B cell (primary cell): ENCODE results near the gene FHIT. TPM values are rescaled to one million over a fixed set of nuclear protein-coding genes. Genes with fewer than 3 reads are reported as not detected.

Experiments
- ATAC-seq: fragments of 200-7000 bp; cut with Tn5 transposase; one replicate; pipeline ENCODE4 v1.10.0; 2021; ENCODE audit warnings: low read depth, mild to moderate bottlenecking, moderate number of reproducible peaks, moderate library complexity
- CTCF ChIA-PET: fragments of 350-600 bp; sonication (Branson Sonifier 250); formaldehyde crosslinking; loops from one replicate; lab custom pipeline; 2021; ENCODE audit warnings: antibody characterized with exemption, inconsistent platforms; lab: Charles Lee
- POLR2A ChIA-PET: fragments of 350-600 bp; sonication (Branson Sonifier 250); formaldehyde crosslinking; loops from one replicate; lab custom pipeline; 2021; ENCODE audit warnings: antibody characterized with exemption; lab: Charles Lee
- DNase-seq: peaks from one replicate; pipeline ENCODE4 v3.0.0; 2013
- H2AFZ ChIP-seq: 2 replicates; pipeline ENCODE4 v1.6.1; 2012; ENCODE audit warnings: mild to moderate bottlenecking, low read depth, low read length; ENCODE audit not compliant: insufficient read depth, poor library complexity, severe bottlenecking
- H3K27ac ChIP-seq, 2 donors: 1 replicate in 1 of 2; 2 replicates in 1 of 2; pipeline ENCODE4 v1.5.1; 2012 to 2013; ENCODE audit warnings: low read length in 2 of 2, mild to moderate bottlenecking in 2 of 2, moderate library complexity in 1 of 2
- H3K27me3 ChIP-seq, 4 experiments: fragments of 200-600 bp in 1 of 4; sonication (generic) in 1 of 4; replicated peaks in 1 of 4; 1 replicate in 2 of 4; 2 replicates in 2 of 4; pipeline versions ENCODE4 v1.6.1 to v1.7.0; 2013 to 2016; ENCODE audit warnings: low read length in 3 of 4, mild to moderate bottlenecking in 2 of 4, mixed read lengths in 1 of 4, moderate library complexity in 1 of 4; ENCODE audit not compliant: insufficient read depth in 4 of 4, control insufficient read depth in 3 of 4; ENCODE audit errors: control extremely low read depth in 1 of 4
- H3K36me3 ChIP-seq, 2 experiments: replicated peaks in 1 of 2; 1 replicate in 1 of 2; 2 replicates in 1 of 2; pipeline versions ENCODE4 v1.6.1 to v1.7.1; 2013; ENCODE audit warnings: low read length in 1 of 2; ENCODE audit not compliant: insufficient read depth in 2 of 2, control insufficient read depth in 1 of 2; ENCODE audit errors: control extremely low read depth in 1 of 2, extremely low read depth in 1 of 2
- H3K4me1 ChIP-seq, 2 donors: fragments of 200-600 bp in 1 of 2; sonication (generic) in 1 of 2; 1 replicate in 1 of 2; 2 replicates in 1 of 2; pipeline versions ENCODE4 v1.5.1 to v1.6.1; 2013 to 2017; ENCODE audit warnings: low read length in 2 of 2; ENCODE audit not compliant: control insufficient read depth in 2 of 2, insufficient read depth in 2 of 2
- H3K4me2 ChIP-seq: replicated peaks from 2 replicates; pipeline ENCODE3; 2012; ENCODE audit warnings: mild to moderate bottlenecking, low read depth, low read length; ENCODE audit not compliant: poor library complexity, severe bottlenecking
- H3K4me3 ChIP-seq, 5 experiments: fragments of 200-600 bp in 1 of 5; sonication (generic) in 1 of 5; 1 replicate in 3 of 5; 2 replicates in 2 of 5; pipeline versions ENCODE4 v1.5.1 to v1.7.0; 2011 to 2016; ENCODE audit warnings: low read length in 4 of 5, mild to moderate bottlenecking in 4 of 5, low read depth in 2 of 5, control low read depth in 1 of 5, moderate library complexity in 1 of 5; ENCODE audit not compliant: insufficient read depth in 1 of 5; ENCODE audit errors: control extremely low read depth in 1 of 5, extremely low read depth in 1 of 5
- H3K79me2 ChIP-seq: fragments of 200-600 bp; sonication (generic); one replicate; pipeline ENCODE4 v1.6.0; 2016; ENCODE audit warnings: low read length; ENCODE audit not compliant: control insufficient read depth, insufficient read depth
- H3K9ac ChIP-seq: fragments of 200-600 bp; sonication (generic); 2 replicates; pipeline ENCODE4 v1.6.1; 2017; ENCODE audit warnings: mild to moderate bottlenecking, low read length, moderate library complexity
- H3K9me3 ChIP-seq, 3 donors: one replicate each; pipeline versions ENCODE4 v1.6.1 to v1.7.1; 2013; ENCODE audit warnings: low read length in 2 of 3; ENCODE audit not compliant: control insufficient read depth in 2 of 3, insufficient read depth in 1 of 3; ENCODE audit errors: control extremely low read depth in 1 of 3
- H4K20me1 ChIP-seq: 2 replicates; pipeline ENCODE4 v1.6.0; 2012; ENCODE audit warnings: mild to moderate bottlenecking, low read length; ENCODE audit not compliant: insufficient read depth, control insufficient read depth, poor library complexity, severe bottlenecking
- H3K27ac Mint-ChIP-seq: one replicate; pipeline ENCODE4 v1.8.0; 2021; ENCODE audit warnings: mixed read lengths
- H3K27me3 Mint-ChIP-seq: one replicate; pipeline ENCODE4 v1.8.0; 2021; ENCODE audit warnings: mixed read lengths
- H3K4me1 Mint-ChIP-seq: one replicate; pipeline ENCODE4 v1.8.0; 2021; ENCODE audit warnings: mixed read lengths
- H3K4me3 Mint-ChIP-seq: one replicate; pipeline ENCODE4 v1.8.0; 2021; ENCODE audit warnings: mixed read lengths
- H3K9me3 Mint-ChIP-seq: one replicate; pipeline ENCODE4 v1.8.0; 2022; ENCODE audit warnings: mixed read lengths; ENCODE audit not compliant: insufficient read depth
- CTCF ChIP-seq: fragments of 200-600 bp; IDR thresholded peaks from one replicate; pipeline ENCODE4 v1.8.0; 2022; ENCODE audit warnings: antibody characterized with exemption, mild to moderate bottlenecking
- EZH2 ChIP-seq: IDR thresholded peaks from 2 replicates; pipeline ENCODE4 v1.6.1; 2012; ENCODE audit warnings: borderline replicate concordance, low read depth, mild to moderate bottlenecking, moderate library complexity, low read length; ENCODE audit not compliant: insufficient read depth, poor library complexity, severe bottlenecking
- WGBS: methylation state at CpG from one replicate; pipeline ENCODE4 v1.1.5; 2013; ENCODE audit warnings: missing lambda C conversion rate; ENCODE audit not compliant: insufficient coverage; 5-methylcytosine and 5-hydroxymethylcytosine counted together
- intact Hi-C: fragments of 100-400 bp; cut with micrococcal nuclease; formaldehyde crosslinking; loops from one replicate; pipeline ENCODE4 v1.10.0; 2022
- polyA plus RNA-seq: library from polyadenylated mRNA; depleted of rRNA; stranded (reverse); fragments of >200 nt; gene quantifications from 2 replicates; pipeline ENCODE4 v1.2.3, GENCODE V29; 2012
- total RNA-seq, 2 donors: library from RNA; stranded (reverse); fragments of 120-200 nt in 1 of 2; gene quantifications; 1 replicate in 1 of 2; 2 replicates in 1 of 2; pipeline versions ENCODE4 v1.2.3 to v1.2.4, GENCODE V29; 2013 to 2022

Gene FHIT
- total and polyA plus RNA-seq, 2 donors (not counting 1 experiment from before 2014, with no cell fraction given), result 1.7 to 7.8 TPM

DNA sequence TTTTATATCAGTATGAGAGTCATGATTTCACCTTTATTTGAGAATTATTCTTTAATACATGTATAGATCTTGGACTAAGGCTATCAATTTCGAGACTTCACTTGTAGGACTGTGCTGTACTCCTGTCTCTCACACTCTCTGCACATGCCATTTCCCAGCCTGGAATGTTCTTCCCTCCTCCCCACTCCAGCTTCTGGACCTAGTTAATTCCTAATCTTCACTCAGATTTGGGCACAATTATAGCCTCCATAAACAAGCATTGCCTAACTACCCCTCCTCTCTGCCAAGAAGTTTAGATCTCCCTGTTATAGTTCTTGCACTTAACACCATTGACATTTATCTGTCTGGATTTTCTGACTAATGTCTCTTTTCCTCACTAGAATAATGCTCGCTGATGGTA lies 88.3 kb downstream of the FHIT start:
- H3K9me3 ChIP-seq, result peaks cover 0 to 4% (median 0%) of the 10 kb centered on the region in 3 donors
- ATAC-seq (no peak), DNase-seq (no peak)
- H3K27me3 Mint-ChIP-seq, result no peaks in the 10 kb centered on the region
- no peaks in the 10 kb centered on the region for H3K36me3 ChIP-seq
- CTCF ChIA-PET, result no interaction called here
- intact Hi-C loops, result no loop called here
- 93% methylated on average over 2 of the region's 2 CpGs for WGBS
- H3K4me1 ChIP-seq, result no peaks in the 10 kb centered on the region
- H3K4me2 ChIP-seq, result no peak overlapping the region
- no peak overlapping the region for H2AFZ ChIP-seq
- no peak for TF ChIP-seq CTCF
- no peak for TF ChIP-seq EZH2
- no peak overlapping the region for H3K27ac ChIP-seq
- no peaks in the 10 kb centered on the region for H4K20me1 ChIP-seq
- POLR2A ChIA-PET, result no interaction called here
- no peak overlapping the region for H3K27ac Mint-ChIP-seq
- no peak overlapping the region for H3K4me3 ChIP-seq
- peaks cover 7% of the 10 kb centered on the region for H3K9me3 Mint-ChIP-seq
- no peak overlapping the region for H3K4me3 Mint-ChIP-seq
- no peaks in the 10 kb centered on the region for H3K4me1 Mint-ChIP-seq
- no peaks in the 10 kb centered on the region for H3K79me2 ChIP-seq
- no peaks in the 10 kb centered on the region for H3K27me3 ChIP-seq
- no peak overlapping the region for H3K9ac ChIP-seq

DNA sequence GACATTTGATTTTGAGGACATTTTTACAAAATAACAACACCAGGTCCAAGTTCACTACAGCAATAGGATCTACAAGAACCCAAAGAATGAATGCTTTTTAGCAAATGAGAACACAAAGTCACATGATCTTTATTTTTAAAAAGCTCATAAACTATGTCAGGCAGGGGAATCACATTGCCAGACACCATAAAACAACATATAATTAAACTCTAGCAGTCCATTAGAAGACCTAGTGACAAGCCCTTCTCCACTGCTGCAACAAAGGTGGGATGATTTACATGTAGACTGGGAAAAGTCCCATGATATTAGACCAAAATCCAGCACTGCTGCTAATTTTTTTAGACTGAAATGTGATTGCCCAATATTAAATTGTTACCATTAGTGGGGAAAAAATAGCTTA lies 92.6 kb downstream of the FHIT start:
- no peak overlapping the region for H3K27ac ChIP-seq
- H3K36me3 ChIP-seq, result no peaks in the 10 kb centered on the region
- no peak overlapping the region for H3K9ac ChIP-seq
- H2AFZ ChIP-seq, result no peak overlapping the region
- no peaks in the 10 kb centered on the region for H3K9me3 ChIP-seq
- H3K9me3 Mint-ChIP-seq, result peaks cover 2% of the 10 kb centered on the region
- no peak overlapping the region for H3K4me3 ChIP-seq
- no peaks in the 10 kb centered on the region for H3K27me3 ChIP-seq
- ATAC-seq (no peak), DNase-seq (no peak)
- H3K4me1 Mint-ChIP-seq, result no peaks in the 10 kb centered on the region
- H3K27ac Mint-ChIP-seq, result no peak overlapping the region
- no peak overlapping the region for H3K4me3 Mint-ChIP-seq
- no peaks in the 10 kb centered on the region for H3K4me1 ChIP-seq
- no peaks in the 10 kb centered on the region for H3K27me3 Mint-ChIP-seq
- no peaks in the 10 kb centered on the region for H4K20me1 ChIP-seq
- CTCF ChIA-PET, result no interaction called here
- intact Hi-C loops, result no loop called here
- no peak overlapping the region for H3K4me2 ChIP-seq
- POLR2A ChIA-PET, result no interaction called here
- TF ChIP-seq CTCF (no peak), EZH2 (no peak)
- no peaks in the 10 kb centered on the region for H3K79me2 ChIP-seq
